Neutrophil (primary cell): ENCODE measurements around the gene WIZ.

Experiments
- H3K27ac ChIP-seq: fragments of 200-600 bp; sonication (generic); 2 replicates; pipeline ENCODE4 v1.5.1; 2016; ENCODE audit warnings: mild to moderate bottlenecking, moderate library complexity
- H3K27me3 ChIP-seq: fragments of 200-600 bp; sonication (generic); 2 replicates; pipeline ENCODE4 v1.6.0; 2016; ENCODE audit warnings: mild to moderate bottlenecking
- H3K36me3 ChIP-seq: fragments of 200-600 bp; sonication (generic); 2 replicates; pipeline ENCODE4 v1.5.1; 2017
- H3K4me1 ChIP-seq, 2 experiments: fragments of 200-600 bp in 1 of 2; sonication (generic) in 1 of 2; 1 replicate in 1 of 2; 2 replicates in 1 of 2; pipeline versions ENCODE4 v1.5.1 to v1.6.1; 2013 to 2016; ENCODE audit warnings: low read depth in 1 of 2, low read length in 1 of 2, mild to moderate bottlenecking in 1 of 2, moderate library complexity in 1 of 2; ENCODE audit not compliant: control insufficient read depth in 1 of 2, insufficient read depth in 1 of 2
- H3K4me3 ChIP-seq, 2 experiments: fragments of 200-600 bp in 1 of 2; sonication (generic) in 1 of 2; 1 replicate in 1 of 2; 2 replicates in 1 of 2; pipeline ENCODE4 v1.5.1; 2013 to 2016; ENCODE audit warnings: low read depth in 1 of 2, low read length in 1 of 2, mild to moderate bottlenecking in 1 of 2, moderate library complexity in 1 of 2
- H3K9me3 ChIP-seq: fragments of 200-600 bp; sonication (generic); 2 replicates; pipeline ENCODE4 v1.5.1; 2016
- TF ChIP-seq, protein P1 (sequence below): fragments of 200-600 bp; sonication (generic); IDR thresholded peaks from 2 replicates; pipeline ENCODE4 v1.5.1; 2016; ENCODE audit warnings: antibody characterized with exemption

Gene WIZ

GRCh38 chr19:15425321-15425950, 24.3 kb downstream of the WIZ start:
- Histone ChIP-seq H3K36me3 (peaks cover 84% of the 10 kb centered on the region), H3K27ac (no peak overlapping the region), H3K4me3 (no peak overlapping the region), H3K4me1 (no peaks in the 10 kb centered on the region), H3K27me3 (no peaks in the 10 kb centered on the region), H3K9me3 (no peaks in the 10 kb centered on the region)
- TF ChIP-seq, protein P1, sequence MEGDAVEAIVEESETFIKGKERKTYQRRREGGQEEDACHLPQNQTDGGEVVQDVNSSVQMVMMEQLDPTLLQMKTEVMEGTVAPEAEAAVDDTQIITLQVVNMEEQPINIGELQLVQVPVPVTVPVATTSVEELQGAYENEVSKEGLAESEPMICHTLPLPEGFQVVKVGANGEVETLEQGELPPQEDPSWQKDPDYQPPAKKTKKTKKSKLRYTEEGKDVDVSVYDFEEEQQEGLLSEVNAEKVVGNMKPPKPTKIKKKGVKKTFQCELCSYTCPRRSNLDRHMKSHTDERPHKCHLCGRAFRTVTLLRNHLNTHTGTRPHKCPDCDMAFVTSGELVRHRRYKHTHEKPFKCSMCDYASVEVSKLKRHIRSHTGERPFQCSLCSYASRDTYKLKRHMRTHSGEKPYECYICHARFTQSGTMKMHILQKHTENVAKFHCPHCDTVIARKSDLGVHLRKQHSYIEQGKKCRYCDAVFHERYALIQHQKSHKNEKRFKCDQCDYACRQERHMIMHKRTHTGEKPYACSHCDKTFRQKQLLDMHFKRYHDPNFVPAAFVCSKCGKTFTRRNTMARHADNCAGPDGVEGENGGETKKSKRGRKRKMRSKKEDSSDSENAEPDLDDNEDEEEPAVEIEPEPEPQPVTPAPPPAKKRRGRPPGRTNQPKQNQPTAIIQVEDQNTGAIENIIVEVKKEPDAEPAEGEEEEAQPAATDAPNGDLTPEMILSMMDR = no peak

DNA sequence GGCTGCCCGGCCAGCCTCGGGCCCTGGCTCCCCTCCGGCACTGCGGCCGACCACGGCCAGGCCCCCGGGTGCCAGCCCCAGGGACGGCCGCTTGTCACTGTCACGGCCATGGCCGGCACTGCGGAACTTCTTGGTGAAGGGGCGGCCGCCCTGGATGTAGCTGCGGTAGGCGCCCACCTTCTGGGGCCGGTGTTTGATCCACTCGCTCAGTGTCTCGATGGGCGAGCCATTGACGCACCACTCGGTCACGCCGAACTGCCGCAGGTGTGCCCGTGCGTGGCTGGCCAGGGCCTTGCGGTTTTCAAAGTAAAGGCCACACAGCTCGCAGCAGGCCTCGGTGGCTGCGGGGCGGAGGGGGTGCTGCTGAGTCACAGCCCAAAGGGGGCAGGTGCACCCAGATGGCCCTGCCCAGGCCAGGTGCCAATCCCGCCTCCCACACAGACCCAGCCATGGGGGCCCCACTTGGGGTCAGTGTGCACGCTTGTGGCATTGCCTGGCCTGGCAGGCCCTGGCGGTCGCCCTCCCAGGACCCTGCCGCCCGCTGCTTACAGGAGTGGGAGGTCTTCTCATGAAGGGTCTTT, 25.0 kb downstream of the WIZ start:
- no peak overlapping the region for H3K4me3 ChIP-seq
- H3K4me1 ChIP-seq = no peaks in the 10 kb centered on the region
- H3K36me3 ChIP-seq = peaks cover 79% of the 10 kb centered on the region
- TF ChIP-seq, protein P1 = no peak
- no peaks in the 10 kb centered on the region for H3K27me3 ChIP-seq
- H3K9me3 ChIP-seq = no peaks in the 10 kb centered on the region
- no peak overlapping the region for H3K27ac ChIP-seq

DNA sequence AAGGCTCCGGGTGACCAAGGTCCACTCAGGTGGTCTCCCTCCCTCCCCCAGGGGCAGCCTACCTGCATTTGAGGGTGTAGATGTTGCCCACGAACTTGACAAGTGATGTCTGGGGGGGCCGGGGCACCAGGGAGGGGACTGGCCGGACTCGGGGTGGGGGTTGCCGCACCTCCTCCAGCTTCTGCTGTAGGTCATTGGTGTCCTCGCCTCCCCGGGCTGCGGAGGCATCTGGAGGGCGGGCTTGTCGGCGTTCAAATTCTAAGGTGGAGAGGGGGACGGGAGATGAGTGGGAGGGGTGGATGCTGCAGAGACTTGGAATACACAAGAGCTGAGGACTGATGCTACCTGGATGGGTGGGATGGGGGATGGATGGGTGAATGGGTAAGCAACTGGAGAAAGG, 25.6 kb downstream of the WIZ start:
- H3K9me3 ChIP-seq = no peaks in the 10 kb centered on the region
- TF ChIP-seq, protein P1 = no peak

DNA sequence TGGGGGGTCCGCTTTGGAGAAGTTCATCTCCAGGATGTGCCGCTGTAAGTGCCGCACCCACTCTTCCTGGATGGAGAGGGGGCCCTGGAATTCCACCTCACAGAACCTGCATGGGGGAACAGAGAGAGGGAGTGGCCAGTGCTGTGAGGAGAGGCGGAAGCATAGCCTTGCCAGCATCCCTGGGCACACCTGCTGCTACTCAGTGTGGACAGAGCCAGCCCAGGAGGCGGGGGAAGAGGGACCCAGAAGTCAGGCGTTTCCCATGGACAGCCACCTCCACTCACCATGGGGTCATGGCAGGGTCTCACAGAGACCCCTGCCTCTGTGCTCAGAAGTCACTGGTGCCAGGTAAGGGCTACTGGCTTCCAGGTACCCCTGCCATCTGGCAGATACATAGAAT, 26.6 kb downstream of the WIZ start:
- peaks cover 8 to 9% of the 10 kb centered on the region in 2 experiments for H3K4me1 ChIP-seq
- peaks cover 62% of the 10 kb centered on the region for H3K36me3 ChIP-seq
- TF ChIP-seq, protein P1 = no peak
- no peak overlapping the region for H3K4me3 ChIP-seq
- H3K27me3 ChIP-seq = no peaks in the 10 kb centered on the region
- H3K27ac ChIP-seq = no peak overlapping the region
- H3K9me3 ChIP-seq = no peaks in the 10 kb centered on the region

More for the DNA sequence above, 25.6 kb downstream of the WIZ start:
- Histone ChIP-seq H3K4me1 (peaks cover 6% of the 10 kb centered on the region in 2 experiments), H3K4me3 (no peak overlapping the region), H3K27me3 (no peaks in the 10 kb centered on the region), H3K27ac (no peak overlapping the region), H3K36me3 (peaks cover 72% of the 10 kb centered on the region)

- peaks cover 15% of the 10 kb centered on the region in 2 experiments for H3K4me1 ChIP-seq
- H3K27me3 ChIP-seq = no peaks in the 10 kb centered on the region
- TF ChIP-seq, protein P1 = no peak
- no peaks in the 10 kb centered on the region for H3K9me3 ChIP-seq
- no peak overlapping the region for H3K27ac ChIP-seq
- no peak overlapping the region for H3K4me3 ChIP-seq
- peaks cover 56% of the 10 kb centered on the region for H3K36me3 ChIP-seq
Measured at GRCh38 chr19:15422296-15423075, 27.3 kb downstream of the WIZ start.
